ENCODE measurements around the gene KCNQ1.

The KCNQ1 gene

GRCh38 chr11:2446590-2447252, 1.9 kb downstream of the KCNQ1 start:
- Histone ChIP-seq H3F3A (ENCODE audit: low read depth) (no peaks in the 10 kb centered on the region), H3K79me2 (ENCODE audit: insufficient read depth, low read length) (no peaks in the 10 kb centered on the region), H4K20me1 (ENCODE audit: insufficient read depth, low read length, poor library complexity, severe bottlenecking) (no peaks in the 10 kb centered on the region), H3K9ac (ENCODE audit: low read depth, low read length, poor library complexity, severe bottlenecking) (no peak overlapping the region), H3K4me3 (ENCODE audit: low read length, poor library complexity, severe bottlenecking) (no peak overlapping the region), H3K4me2 (ENCODE audit: low read depth, low read length, poor library complexity, severe bottlenecking) (no peak overlapping the region), H2AFZ (ENCODE audit: low read length) (no peak overlapping the region), H3K9me2 (replicated peaks; ENCODE audit: low read depth, low read length) (no peaks in the 10 kb centered on the region), H3K4me1 (ENCODE audit: insufficient read depth, low read length, poor library complexity, severe bottlenecking) (no peaks in the 10 kb centered on the region), H3K27me3 (ENCODE audit: insufficient read depth, low read length, poor library complexity, severe bottlenecking) (no peaks in the 10 kb centered on the region), H3K9me3 (ENCODE audit: insufficient read depth, low read depth, low read length) (no peaks in the 10 kb centered on the region), H3K36me3 (ENCODE audit: insufficient read depth, low read length) (no peaks in the 10 kb centered on the region)
- TF ChIP-seq EZH2phosphoT487 (IDR thresholded peaks at IDR 0.05; ENCODE audit: borderline replicate concordance) = no peak
- TF ChIP-seq CTCF (conservative IDR thresholded peaks at IDR 0.05; ENCODE audit: low read length) = no peak

- H2AFZ ChIP-seq (ENCODE audit: low read length) = no peak overlapping the region
- no peak overlapping the region for H3K9ac ChIP-seq (ENCODE audit: low read depth, low read length, poor library complexity, severe bottlenecking)
- H3K36me3 ChIP-seq (ENCODE audit: insufficient read depth, low read length) = no peaks in the 10 kb centered on the region
- no peaks in the 10 kb centered on the region for H3K9me3 ChIP-seq (ENCODE audit: insufficient read depth, low read depth, low read length)
- H3K79me2 ChIP-seq (ENCODE audit: insufficient read depth, low read length) = no peaks in the 10 kb centered on the region
- no peaks in the 10 kb centered on the region for H4K20me1 ChIP-seq (ENCODE audit: insufficient read depth, low read length, poor library complexity, severe bottlenecking)
- no peak overlapping the region for H3K4me2 ChIP-seq (ENCODE audit: low read depth, low read length, poor library complexity, severe bottlenecking)
- H3K9me2 ChIP-seq (replicated peaks; ENCODE audit: low read depth, low read length) = no peaks in the 10 kb centered on the region
- no peaks in the 10 kb centered on the region for H3K27me3 ChIP-seq (ENCODE audit: insufficient read depth, low read length, poor library complexity, severe bottlenecking)
- no peaks in the 10 kb centered on the region for H3F3A ChIP-seq (ENCODE audit: low read depth)
- H3K4me3 ChIP-seq (ENCODE audit: low read length, poor library complexity, severe bottlenecking) = no peak overlapping the region
- no peak for TF ChIP-seq CTCF (conservative IDR thresholded peaks at IDR 0.05; ENCODE audit: low read length)
- H3K4me1 ChIP-seq (ENCODE audit: insufficient read depth, low read length, poor library complexity, severe bottlenecking) = no peaks in the 10 kb centered on the region
Observed at GRCh38 chr11:2447253-2447950, 2.6 kb downstream of the KCNQ1 start.

GRCh38 chr11:2447951-2448650, 3.3 kb downstream of the KCNQ1 start:
- no peak overlapping the region for H3K4me2 ChIP-seq (ENCODE audit: low read depth, low read length, poor library complexity, severe bottlenecking)
- H3K9ac ChIP-seq (ENCODE audit: low read depth, low read length, poor library complexity, severe bottlenecking) = no peak overlapping the region
- H3K9me2 ChIP-seq (replicated peaks; ENCODE audit: low read depth, low read length) = no peaks in the 10 kb centered on the region
- H3K4me1 ChIP-seq (ENCODE audit: insufficient read depth, low read length, poor library complexity, severe bottlenecking) = no peaks in the 10 kb centered on the region
- no peak overlapping the region for H2AFZ ChIP-seq (ENCODE audit: low read length)
- H3K27me3 ChIP-seq (ENCODE audit: insufficient read depth, low read length, poor library complexity, severe bottlenecking) = no peaks in the 10 kb centered on the region
- no peak overlapping the region for H3K4me3 ChIP-seq (ENCODE audit: low read length, poor library complexity, severe bottlenecking)
- no peaks in the 10 kb centered on the region for H3K36me3 ChIP-seq (ENCODE audit: insufficient read depth, low read length)
- H3K79me2 ChIP-seq (ENCODE audit: insufficient read depth, low read length) = no peaks in the 10 kb centered on the region
- H3K9me3 ChIP-seq (ENCODE audit: insufficient read depth, low read depth, low read length) = no peaks in the 10 kb centered on the region
- no peaks in the 10 kb centered on the region for H3F3A ChIP-seq (ENCODE audit: low read depth)
- TF ChIP-seq CTCF (conservative IDR thresholded peaks at IDR 0.05; ENCODE audit: low read length) = no peak
- no peaks in the 10 kb centered on the region for H4K20me1 ChIP-seq (ENCODE audit: insufficient read depth, low read length, poor library complexity, severe bottlenecking)

Data from Loucy (cell line).